Kidney (tissue), 14 donors: ENCODE results near the gene TAS1R1. TPM values are rescaled to one million over a fixed set of nuclear protein-coding genes. Genes with fewer than 3 reads are reported as not detected.
A peak's percentile ranks its signal among the peaks of the same experiment; 100 is the strongest.
"Not testable (repeated sequence)": the region's sequence is repeated elsewhere in the genome, so short reads cannot be mapped to it uniquely, and the experiment has no call there.

Source experiments
- DNase-seq, 5 donors: peaks; one replicate each; pipeline ENCODE4 v3.0.0-alpha.2; 2013 to 2020
- FAIRE-seq: peaks from 2 replicates; lab custom pipeline; 2012; peaks lifted over from hg19 to GRCh38; lab: Jason Lieb, UNC
- H3K27ac ChIP-seq, 2 donors: one replicate each; pipeline ENCODE4 v1.7.0; 2013; ENCODE audit warnings: low read depth in 2 of 2, low read length in 2 of 2, inconsistent platforms in 1 of 2
- H3K27me3 ChIP-seq: one replicate; pipeline ENCODE4 v1.7.1; 2013; ENCODE audit warnings: low read length, inconsistent platforms; ENCODE audit not compliant: control insufficient read depth, insufficient read depth
- H3K36me3 ChIP-seq, 3 donors: one replicate each; pipeline versions ENCODE4 v1.7.0 to v1.7.1; 2013; ENCODE audit warnings: low read length in 3 of 3, control low read depth in 1 of 3, inconsistent platforms in 1 of 3; ENCODE audit not compliant: insufficient read depth in 3 of 3, control insufficient read depth in 2 of 3
- H3K4me1 ChIP-seq, 3 donors: one replicate each; pipeline versions ENCODE4 v1.7.0 to v1.7.1; 2013; ENCODE audit warnings: low read length in 3 of 3, inconsistent platforms in 1 of 3, low read depth in 1 of 3; ENCODE audit not compliant: control insufficient read depth in 2 of 3, insufficient read depth in 2 of 3
- H3K4me3 ChIP-seq, 3 donors: one replicate each; pipeline versions ENCODE4 v1.7.0 to v1.8.1; 2013; ENCODE audit warnings: low read length in 3 of 3, control low read depth in 1 of 3, inconsistent platforms in 1 of 3
- H3K9ac ChIP-seq, 3 donors: one replicate each; pipeline versions ENCODE4 v1.7.0 to v1.7.1; 2013; ENCODE audit warnings: low read length in 3 of 3, control low read depth in 1 of 3, inconsistent platforms in 1 of 3
- H3K9me3 ChIP-seq, 3 donors: one replicate each; pipeline versions ENCODE4 v1.7.0 to v1.7.1; 2013; ENCODE audit warnings: low read length in 3 of 3, control low read depth in 1 of 3, inconsistent platforms in 1 of 3; ENCODE audit not compliant: control insufficient read depth in 2 of 3, insufficient read depth in 1 of 3
- intact Hi-C: fragments of 100-400 bp; cut with DNase I; formaldehyde crosslinking; loops from one replicate; pipeline ENCODE4 v1.11.1; 2022
- polyA plus RNA-seq: library from polyadenylated mRNA; stranded (reverse); fragments of 350-450 nt; fragmentation: Illumina TruSeq; extraction: RNeasy Lipid Tissue Mini Kit (QIAGEN cat#74804); gene quantifications from one replicate; pipeline ENCODE4 v1.2.3, GENCODE V29; 2014; ENCODE audit warnings: low read depth, low replicate concordance; ENCODE audit not compliant: insufficient read depth
- total RNA-seq: library from RNA; stranded (reverse); fragmentation: NEBNext Ultra II Directional; extraction: Animal tissue kit (Norgen Biotek cat#: 25700); gene quantifications from one replicate; pipeline ENCODE4 v1.2.1, GENCODE V29; 2021
- TF ChIP-seq, protein P1 (sequence below): IDR thresholded peaks from 3 replicates; pipeline ENCODE4 v1.5.1; 2012; ENCODE audit warnings: mild to moderate bottlenecking, moderate library complexity, borderline replicate concordance; ENCODE audit not compliant: insufficient read depth; ENCODE audit errors: extremely low read depth
- donor health status: control.
- donor health status: control.
- donor health status: control.
- donor health status: control.
- donor health status: control.
- donor health status: DM: yes; HTN: yes; CAD: no.
- donor health status: Normal renal cell carcinoma (clear cell type).

Gene TAS1R1
- total and polyA plus RNA-seq, 2 donors from 2014 or later, result not detected

DNA sequence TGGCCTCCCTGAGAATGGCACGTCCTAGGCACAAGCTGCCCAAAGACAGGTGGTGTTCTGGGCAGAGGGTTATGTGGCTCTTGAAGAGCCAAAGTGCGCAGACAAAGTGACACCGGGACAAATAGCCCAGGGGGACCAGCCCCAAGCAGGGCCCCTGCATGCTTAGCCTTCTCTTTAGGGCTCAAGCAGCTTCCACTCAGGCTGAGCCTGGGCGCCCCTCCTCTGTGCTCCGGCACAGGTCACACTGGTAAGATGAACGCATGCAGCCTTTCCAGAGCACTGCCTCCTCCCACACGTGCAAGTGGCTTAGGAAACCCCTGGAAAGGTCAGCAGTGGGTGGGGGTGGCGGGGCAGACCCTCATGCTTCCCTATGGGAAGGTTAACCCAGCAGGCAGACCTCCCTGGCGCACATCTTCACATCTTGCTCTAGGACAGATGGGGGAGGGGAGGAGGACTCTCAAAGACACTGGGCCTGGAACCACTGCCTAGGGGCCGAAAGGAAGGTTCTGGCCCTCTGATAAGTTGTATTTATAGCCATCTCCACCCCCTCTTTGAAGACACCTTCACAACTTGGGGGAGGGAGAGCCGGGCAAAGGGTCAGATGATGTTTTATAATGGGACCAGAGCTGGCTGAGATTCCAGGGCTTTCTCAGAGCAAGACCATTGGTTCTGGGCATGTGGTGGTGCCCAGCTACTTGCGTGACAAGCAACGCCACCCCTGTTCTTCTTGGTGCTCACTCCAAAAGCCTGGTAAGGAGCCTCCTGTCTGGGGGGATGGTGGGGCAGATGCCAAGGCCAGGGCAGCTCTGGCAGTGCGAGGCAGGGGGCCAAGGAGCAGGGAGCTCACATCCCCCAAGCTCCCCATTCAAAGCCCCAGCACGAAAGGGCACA lies 42.0 kb downstream of the TAS1R1 start:
- FAIRE-seq (no peak), DNase-seq (no peak)
- no peaks in the 10 kb centered on the region for H3K9me3 ChIP-seq
- H3K36me3 ChIP-seq, result peaks cover 0 to 49% (median 36%) of the 10 kb centered on the region in 3 donors
- peak overlapping the region in 2 of 3 donors; percentile 21 to 26 for H3K9ac ChIP-seq
- no peaks in the 10 kb centered on the region for H3K27me3 ChIP-seq
- TF ChIP-seq, protein P1, sequence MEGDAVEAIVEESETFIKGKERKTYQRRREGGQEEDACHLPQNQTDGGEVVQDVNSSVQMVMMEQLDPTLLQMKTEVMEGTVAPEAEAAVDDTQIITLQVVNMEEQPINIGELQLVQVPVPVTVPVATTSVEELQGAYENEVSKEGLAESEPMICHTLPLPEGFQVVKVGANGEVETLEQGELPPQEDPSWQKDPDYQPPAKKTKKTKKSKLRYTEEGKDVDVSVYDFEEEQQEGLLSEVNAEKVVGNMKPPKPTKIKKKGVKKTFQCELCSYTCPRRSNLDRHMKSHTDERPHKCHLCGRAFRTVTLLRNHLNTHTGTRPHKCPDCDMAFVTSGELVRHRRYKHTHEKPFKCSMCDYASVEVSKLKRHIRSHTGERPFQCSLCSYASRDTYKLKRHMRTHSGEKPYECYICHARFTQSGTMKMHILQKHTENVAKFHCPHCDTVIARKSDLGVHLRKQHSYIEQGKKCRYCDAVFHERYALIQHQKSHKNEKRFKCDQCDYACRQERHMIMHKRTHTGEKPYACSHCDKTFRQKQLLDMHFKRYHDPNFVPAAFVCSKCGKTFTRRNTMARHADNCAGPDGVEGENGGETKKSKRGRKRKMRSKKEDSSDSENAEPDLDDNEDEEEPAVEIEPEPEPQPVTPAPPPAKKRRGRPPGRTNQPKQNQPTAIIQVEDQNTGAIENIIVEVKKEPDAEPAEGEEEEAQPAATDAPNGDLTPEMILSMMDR, result no peak
- H3K27ac ChIP-seq, result peak overlapping the region in 1 of 2 donors; percentile 10
- H3K4me3 ChIP-seq, result no peak overlapping the region
- H3K4me1 ChIP-seq, result peaks cover 0 to 38% (median 23%) of the 10 kb centered on the region in 3 donors
- intact Hi-C loops, result no loop called here

DNA sequence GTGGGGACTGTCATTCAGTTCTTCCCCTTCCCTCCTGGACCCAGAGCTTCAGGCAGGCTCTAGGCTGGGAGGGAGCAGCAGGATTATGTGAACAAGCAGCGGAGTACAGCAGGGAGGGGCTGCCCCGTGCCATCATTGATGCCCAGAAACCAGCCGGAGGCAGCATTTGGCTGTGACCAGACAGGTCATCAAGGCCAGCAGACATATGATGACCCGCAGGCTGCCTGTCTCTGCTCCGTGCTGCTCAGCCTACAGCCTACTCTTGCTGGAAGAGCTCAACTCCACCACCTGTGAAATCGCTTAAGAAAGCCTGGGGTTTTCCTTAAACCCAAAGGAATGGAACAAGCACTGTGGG lies 42.6 kb downstream of the TAS1R1 start:
- TF ChIP-seq, protein P1, result no peak
- Histone ChIP-seq H3K27ac (peak overlapping the region in 1 of 2 donors; percentile 10), H3K4me1 (peaks cover 0 to 38% (median 23%) of the 10 kb centered on the region in 3 donors), H3K36me3 (peaks cover 0 to 43% (median 36%) of the 10 kb centered on the region in 3 donors), H3K9me3 (no peaks in the 10 kb centered on the region), H3K27me3 (no peaks in the 10 kb centered on the region), H3K4me3 (no peak overlapping the region), H3K9ac (peak overlapping the region in 1 of 3 donors; percentile 21)
- DNase-seq (no peak), FAIRE-seq (no peak)
- intact Hi-C loops, result no loop called here

DNA sequence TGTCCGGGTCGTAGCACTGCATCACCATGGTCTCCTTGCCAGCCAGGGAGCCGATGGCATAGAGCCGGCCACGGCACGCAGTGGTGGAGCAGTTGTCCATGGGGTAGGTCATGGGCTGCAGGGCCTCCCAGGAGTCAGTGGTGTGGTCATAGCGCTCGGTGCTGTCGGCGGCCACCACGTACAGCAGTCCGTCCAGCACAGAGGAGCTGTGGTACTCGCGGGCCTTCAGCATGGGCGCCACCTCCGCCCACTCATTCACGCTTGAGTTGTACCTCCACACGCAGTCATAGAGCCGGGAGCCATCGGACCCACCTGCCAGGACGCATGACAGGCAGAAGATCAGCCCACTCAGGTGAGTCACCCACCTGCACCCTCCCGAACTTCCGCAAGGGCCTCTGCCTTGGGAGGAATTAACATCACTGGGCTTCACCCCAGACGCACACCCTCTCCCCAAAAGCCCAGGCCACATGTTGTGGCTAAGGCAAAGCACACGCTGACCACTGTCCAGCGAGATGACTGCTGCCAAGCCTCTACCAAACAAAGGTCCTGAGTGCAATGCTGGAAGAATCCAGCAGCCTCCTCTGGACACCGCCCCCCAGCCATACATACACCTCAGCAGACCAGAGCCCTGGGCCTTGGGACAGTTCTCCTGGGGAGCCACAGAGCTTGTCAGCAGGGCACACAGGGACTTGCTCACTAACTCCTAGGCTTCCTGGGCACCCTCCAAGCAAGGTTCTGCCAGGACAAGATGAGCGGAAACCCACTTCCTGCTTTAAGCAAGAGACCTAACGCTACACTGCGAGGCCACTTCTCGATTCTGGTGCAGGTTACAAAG lies 44.3 kb downstream of the TAS1R1 start:
- intact Hi-C loops, result no loop called here
- Histone ChIP-seq H3K36me3 (peaks cover 0 to 27% (median 24%) of the 10 kb centered on the region in 3 donors), H3K4me1 (peaks cover 4 to 47% (median 32%) of the 10 kb centered on the region in 3 donors), H3K9ac (peak overlapping the region in 1 of 3 donors; percentile 78), H3K9me3 (no peaks in the 10 kb centered on the region), H3K27ac (peak overlapping the region; percentile 26 to 43), H3K4me3 (peak overlapping the region in 2 of 3 donors; percentile 35 to 59), H3K27me3 (no peaks in the 10 kb centered on the region)
- DNase-seq (peak in 1 of 5 donors; percentile 84), FAIRE-seq (no peak)
- TF ChIP-seq, protein P1, result no peak

DNA sequence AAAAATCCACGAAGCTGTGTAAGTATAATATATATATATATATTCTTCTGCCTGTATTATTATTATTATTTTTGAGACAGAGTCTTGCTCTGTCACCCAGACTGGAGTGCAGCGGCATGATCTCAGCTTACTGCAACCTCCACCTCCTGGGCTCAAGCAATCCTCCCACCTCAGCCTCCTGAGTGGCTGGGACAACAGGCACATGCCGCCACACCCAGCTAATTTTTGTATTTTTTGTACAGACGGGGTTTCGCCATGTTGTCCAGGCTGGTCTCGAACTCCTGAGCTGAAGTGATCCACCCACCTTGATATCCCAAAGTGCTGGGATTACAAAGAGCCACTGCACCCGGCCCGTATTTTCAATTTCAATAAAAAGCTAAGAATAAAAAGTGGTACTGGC lies 44.9 kb downstream of the TAS1R1 start:
- H3K27me3 ChIP-seq, H3K9me3 ChIP-seq, FAIRE-seq, intact Hi-C loops, DNase-seq: not testable (repeated sequence)
- Histone ChIP-seq H3K27ac (peak overlapping the region; percentile 98 to 99), H3K36me3 (peaks cover 0 to 27% (median 21%) of the 10 kb centered on the region in 3 donors), H3K4me3 (peak overlapping the region in 2 of 3 donors; percentile 95 to 99), H3K9ac (peak overlapping the region in 1 of 3 donors; percentile 93), H3K4me1 (peaks cover 5 to 47% (median 35%) of the 10 kb centered on the region in 3 donors)
